Activated T-cell treated with anti-CD3 and anti-CD28 coated beads for 24 hours (primary cell): ENCODE data around the gene RBM19.

Experiments used
- DNase-seq: peaks from one replicate; pipeline ENCODE4 v3.0.0-alpha.2; 2020; ENCODE audit warnings: low read depth

The RBM19 gene

DNA sequence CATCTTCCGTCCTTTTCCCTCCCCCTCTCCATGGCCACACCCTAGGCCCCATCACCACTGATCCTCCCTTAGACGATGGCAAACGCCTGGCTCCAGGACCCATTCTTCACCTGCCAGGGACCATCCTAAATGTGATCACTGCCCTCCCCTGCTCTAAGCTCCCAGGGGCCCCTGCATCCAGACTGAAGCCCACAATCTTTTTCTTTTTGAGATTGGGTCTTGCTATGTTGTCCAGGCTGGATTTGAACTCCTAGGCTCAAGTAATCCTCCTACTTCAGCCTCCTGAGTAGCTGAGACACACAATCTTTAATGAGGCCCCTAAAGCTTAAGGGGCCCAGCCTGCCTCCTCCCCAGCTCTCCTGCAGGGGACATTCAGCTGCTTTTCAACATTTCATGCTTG, 15.3 kb downstream of the RBM19 start:
- DNase-seq = no peak

DNA sequence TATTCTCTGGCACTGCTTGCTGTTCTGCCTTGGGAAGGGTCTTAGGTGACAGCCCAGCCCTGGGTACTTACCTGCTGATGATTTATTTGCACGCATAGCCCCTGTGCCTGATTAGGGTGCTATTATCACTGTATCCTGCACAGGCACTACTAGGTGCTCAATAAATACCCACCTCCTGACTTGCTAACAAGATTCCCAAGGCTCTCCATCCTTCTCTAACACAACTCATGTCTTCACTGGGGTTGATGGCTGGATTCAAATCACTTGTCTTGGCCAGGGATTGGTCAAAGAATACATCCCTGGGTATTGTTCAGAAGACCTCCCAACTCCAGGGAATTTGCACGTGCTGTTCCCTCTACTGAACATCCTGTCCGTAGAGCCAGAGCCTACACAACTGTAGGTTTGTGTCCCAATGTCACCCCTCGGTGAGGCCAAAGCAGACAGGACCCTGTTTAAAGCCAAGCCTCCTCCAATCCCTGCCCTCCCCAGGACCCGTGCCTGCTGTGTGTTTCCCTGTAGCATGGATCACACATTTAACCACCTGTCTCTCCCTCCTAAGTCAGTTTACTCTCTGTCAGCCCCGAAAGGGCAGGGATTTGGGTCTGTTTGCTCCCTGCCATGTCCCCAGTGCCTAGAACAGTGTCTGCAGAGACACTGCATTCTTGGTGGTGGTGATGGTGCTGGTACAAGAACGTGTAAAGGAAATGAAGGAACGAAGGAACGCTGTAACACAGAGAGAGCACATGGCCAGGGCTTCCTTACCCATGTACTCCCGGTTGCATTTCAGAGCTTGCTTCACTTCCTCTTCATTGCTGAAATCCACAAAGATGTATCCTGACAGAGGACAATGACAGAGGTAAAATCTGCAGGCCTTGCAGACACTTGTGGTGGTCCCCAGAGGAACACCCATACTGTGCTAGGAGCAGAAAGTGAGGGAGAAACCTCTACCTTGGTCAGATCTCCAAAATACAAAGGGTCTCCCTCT, 16.5 kb downstream of the RBM19 start:
- DNase-seq = no peak

DNA sequence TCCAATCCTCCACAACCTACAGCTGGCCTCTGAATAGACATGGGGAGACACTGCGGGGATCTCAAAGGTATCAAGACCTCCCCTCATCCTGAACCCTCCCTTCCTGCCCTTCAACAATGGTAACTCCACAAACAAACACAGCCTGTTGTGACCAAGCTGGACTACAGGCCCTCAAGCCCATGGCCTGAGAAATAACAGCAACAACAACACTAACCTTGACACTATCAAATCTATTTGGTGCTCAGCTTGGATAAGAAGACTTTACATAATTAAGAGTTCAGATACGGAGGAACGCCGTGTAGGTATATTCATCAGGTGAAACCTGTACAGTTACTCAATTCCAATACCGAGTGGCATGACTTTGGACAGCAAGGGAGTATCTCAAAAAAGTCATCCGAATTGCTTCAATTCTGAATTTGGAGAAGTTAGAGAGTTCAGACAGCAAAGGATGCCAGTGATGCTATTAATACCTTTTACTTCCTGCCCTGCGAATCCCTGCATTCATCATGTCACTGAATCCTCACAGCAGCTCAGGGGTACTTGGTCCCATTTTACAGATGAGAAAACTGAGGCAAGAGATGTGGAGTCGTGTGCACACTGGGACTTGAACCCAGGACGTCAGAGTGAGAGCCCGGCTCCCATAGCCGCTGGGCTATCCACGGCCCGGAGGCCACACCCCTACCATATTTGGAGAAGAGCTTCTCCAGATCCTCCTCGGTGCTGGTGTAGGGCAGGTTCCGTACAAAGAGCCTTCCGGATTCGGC, 17.8 kb downstream of the RBM19 start:
- DNase-seq = no peak

DNA sequence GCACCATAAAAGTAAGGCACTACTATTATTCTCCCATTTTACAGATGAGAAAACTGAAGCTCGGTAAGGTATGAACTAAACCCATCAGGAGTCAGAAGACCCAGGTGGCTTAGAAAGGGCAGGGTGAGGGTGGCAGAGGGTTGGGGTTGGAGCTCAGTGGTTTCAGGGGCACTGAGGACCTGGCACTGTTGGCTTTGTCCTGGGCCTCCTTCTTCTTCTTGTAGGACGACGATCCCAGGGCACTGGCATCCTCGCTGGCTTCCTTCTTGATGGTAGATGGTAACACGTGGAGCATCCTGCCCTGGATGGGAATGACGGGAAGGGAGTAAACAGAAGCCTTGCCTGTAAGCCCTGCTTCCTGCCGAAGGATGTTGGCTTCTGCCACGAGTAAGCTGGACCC, 19.9 kb downstream of the RBM19 start:
- no peak for DNase-seq

DNA sequence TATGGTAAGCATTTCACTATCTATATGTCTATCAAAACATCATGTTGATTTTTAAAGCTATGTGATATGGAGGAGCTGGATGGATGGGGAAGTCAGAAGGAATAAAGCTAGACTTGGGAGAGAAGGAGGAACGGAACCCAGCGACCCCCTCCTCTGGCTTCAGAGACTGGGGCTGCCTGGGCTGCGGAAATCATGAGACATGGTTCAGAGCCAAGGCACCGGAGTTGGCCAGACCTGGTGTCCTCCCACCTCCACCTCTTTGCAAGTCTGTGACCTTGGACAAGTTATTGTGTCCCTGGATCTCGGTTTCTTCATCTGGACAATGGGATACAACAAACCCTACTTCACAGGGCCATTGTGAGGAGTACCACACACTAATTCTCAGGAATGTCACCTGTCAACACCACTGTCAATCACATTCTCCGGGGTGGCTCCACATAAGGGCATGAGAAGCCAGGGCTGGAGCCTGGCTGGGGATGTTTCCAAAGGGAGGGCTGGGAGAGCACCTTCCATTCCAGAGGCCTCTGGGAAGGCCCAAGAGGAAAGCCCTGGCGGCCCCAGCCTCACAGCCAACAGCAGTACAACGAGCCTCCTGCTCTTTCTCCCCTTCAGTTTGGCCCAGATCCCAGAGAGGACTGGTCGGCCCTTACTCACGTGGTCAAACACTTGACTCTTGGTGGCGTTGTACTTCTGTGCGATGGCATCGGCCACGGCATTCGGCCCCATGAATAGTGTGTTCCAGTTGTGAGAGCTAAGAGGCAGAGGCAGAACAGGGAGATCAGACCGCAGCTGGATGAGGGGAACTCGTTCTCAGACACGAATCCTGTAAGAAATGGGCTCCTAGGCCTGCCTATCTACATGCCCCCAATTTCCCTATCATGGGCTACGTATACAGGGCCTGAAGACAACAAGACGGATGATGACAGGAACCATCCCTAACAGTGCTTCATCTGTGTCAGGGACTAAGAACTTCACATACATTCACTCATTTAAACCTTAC, 20.7 kb downstream of the RBM19 start:
- DNase-seq = no peak

DNA sequence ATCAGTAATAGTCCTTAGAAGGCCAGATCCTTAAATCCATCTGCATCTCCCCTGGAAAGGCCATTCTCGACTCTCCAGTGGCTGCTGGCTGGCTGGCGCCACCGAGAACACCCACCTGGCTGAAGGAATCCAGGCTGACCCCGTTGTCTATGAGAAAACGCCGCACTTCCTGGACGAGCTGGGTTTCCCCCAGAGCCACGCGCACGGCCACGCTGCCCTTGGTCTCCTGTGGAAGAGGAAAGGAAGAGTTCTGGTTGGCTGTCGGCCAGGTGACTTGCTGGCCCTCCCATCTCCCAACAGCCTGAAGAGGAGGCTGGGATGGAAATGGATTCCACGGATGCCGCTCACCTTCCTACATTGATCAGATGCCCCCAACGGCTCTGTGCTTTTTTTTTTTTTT, 23.9 kb downstream of the RBM19 start:
- no peak for DNase-seq

DNA sequence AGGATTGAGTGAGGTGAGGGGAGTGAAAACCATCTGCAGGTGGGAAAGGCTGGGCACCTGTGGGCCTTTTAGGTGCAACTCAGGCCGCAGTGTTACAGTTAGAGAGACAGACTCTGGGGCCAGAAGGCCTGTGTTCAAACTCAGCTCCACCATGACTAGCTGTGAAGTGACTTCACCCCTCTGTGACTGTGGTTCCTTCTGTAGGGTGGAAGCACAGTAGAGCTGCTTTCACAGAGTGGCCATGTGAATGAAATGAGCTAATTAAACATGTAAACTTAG, 25.0 kb downstream of the RBM19 start:
- DNase-seq = no peak

DNA sequence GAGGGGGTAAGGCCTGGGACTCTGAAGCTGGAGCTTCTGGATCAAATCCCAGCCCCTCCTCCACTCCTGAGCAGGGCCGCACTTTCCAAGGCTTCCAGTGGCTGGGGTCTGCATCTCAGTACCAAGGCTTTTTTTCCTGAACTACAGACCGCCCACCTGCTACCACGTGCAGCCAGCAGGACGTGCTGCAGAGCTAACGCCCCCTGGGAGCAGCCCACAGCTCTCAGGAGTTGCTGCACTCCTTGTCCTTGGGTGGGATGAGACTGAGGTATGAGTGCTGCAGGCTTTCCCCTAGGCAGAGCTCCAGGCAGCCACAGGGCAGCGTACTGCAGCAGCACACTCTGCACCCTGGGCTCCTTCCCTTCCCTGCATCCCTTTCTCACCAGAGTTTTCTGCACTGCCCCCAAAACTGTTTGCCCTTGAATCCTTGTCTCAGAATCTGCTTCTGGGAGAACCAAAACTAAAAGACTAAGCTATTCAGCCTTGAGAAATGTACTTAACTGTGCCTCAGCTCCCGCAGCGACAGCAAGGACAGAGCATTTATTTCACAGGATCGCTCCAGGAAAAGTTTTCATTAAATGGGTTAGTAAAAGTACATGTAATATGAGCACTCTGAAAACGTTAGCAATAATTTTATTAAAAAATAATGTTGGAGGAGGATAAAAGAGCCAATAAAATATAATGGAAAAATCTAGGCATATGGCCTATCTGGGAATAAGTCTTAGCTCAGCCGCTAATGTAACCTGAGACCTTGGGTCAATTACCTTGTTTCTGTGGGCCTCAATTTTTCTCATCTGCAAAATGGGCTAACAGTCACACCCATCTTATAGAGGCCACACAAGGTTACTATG, 25.5 kb downstream of the RBM19 start:
- DNase-seq = no peak

DNA sequence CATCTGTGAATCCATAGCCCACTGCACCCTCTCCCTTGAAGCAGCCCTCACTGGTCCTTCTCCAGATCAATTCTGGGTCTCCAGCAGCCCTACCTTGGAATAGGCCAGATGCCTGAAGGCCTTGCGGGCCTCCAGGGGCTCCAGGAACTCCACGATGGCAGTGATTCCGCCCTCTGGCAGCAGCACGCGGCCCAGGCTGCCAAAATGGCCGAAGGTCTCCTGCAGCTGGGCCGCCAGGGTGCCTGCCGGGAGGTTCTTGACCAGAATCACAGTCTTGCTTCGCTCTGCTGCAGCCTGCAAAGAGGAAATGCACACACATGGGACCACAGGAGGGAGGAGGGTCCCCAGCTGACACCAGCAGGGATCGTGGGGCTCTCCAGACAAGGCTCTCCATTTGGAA, 26.3 kb downstream of the RBM19 start:
- DNase-seq = no peak

DNA sequence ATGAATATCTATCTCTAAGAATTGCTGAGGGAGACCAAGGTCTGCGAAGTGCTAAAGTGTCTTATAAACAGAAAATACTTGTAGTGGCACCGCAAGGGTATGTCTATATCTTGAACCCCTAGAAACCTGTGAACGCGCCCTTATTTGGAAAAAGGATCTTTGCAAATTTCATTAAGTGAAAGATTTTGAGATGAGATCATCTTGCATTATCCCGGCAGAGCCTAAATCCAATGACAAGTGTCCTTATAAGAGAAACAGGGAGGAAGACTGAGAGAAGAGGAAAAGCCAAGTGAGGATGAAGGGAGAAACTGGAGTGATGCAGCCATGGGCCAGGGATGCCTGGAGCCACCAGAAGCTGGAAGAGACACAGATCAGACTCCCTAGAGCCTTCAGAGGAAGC, 27.7 kb downstream of the RBM19 start:
- no peak for DNase-seq

DNA sequence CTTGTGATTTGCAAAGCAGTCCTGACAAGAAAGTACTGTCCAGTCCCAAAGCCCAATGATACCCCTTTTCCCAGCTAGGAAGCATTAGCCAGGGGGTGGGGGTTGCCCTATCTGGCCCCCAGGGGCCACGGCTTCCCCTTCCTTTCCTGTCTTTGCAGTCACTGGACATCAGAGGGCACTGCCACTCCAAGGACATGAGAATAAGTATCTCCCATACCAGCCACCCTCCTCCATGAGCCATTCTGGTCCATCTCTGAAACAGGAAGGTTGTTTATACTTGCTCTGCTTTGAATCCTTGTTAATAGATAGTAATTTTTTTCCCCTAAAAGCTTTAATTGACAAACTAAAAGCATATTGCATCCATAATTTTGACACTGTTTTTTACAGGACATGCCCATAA, 29.7 kb downstream of the RBM19 start:
- no peak for DNase-seq

DNA sequence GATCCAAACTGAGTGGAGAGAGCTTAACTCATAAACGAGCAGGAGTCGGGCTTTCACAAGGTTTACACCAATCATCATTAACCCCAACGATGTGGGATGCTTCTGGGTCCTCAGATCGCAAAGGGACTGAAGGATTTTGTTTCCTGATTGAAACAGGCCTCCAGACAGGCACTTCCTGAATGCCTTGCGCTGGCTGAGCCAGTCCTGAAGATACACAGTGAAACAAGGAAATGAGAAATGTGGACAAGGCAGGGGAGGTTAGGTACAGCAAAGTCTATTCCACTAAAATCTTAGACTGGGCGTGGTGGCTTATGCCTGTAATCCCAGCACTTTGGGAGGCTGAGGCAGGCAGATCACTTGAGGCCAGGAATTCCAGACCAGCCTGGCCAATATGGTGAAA, 30.7 kb downstream of the RBM19 start:
- no peak for DNase-seq

DNA sequence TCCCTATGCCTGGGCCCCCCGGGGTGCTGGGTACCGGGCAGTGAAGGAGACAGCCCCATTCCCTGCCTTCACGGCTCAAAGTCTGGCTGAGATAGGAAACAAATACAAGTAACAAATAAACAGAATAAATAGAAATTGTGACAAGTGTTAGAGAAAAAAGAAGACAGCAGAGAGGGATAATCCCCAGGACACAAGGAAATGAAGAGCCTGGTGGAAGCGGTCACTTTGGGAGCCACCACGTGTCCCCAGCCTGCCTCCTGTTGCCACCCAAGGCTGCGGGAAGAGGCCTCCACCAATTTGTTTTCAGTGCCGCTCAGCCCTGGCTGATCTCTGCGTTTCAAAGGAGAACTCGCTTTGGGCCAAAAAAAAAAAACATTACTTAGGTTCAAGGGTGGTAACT, 31.2 kb downstream of the RBM19 start:
- DNase-seq = no peak

DNA sequence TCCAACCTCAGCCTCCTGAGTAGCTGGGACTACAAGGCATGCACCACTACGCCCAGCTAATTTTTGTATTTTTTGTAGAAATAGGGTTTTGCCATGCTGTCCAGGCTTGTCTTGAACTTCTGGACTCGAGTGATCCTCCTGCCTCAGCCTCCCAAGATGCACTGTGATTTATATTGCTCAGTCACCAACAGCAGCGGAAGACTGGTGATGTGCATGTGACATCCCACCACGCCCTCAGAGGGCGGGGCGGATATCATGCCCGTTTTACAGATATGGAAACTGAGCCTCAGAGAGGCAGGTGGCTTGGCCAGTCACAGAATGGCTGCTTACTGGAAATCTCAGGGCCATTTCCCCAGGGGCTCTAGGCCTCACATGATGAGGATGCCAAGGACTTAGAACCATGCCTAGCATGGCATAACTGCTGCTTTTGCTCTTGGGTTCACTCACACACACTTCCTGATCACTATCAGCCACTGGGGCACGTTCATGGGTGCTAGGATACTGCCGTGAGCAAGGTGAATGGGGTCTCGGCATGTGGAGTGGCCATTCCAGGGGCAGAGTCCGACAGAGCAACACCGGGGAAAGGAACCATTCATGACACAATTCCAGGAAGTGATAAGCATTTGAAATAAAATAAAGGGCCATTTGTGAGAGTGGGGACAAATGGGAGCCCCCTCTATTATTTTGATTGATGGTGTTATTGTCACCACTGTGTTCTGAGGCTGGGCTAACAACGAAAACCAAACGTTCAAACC, 31.9 kb downstream of the RBM19 start:
- no peak for DNase-seq

DNA sequence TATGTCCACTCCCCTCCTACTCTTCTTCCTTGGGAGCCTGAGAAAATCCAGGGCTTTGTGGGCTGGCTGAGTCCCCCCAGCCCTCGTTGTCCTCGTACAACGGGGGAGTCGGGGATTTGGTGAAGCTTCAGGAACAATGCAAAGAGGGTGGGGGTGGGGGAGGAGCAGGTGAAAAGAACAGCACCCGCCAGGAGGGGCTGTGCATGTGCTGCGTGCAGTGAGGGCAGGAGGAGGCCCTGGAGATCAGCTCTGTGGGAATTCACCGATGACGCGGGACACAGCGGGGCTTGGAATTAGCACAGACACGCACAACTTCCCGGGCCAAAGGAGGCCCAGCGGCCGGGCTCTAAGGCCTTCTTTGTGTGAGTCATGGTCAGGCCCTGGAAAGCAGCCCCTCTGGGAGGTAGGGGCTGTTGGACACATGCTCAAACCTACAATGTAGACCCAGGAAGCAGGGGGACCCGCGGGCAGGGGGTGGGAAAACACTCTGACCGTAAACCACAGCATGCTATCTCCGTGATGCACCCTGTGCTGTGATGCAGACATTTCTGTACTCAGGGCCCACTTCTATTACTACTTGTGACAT, 32.8 kb downstream of the RBM19 start:
- no peak for DNase-seq

DNA sequence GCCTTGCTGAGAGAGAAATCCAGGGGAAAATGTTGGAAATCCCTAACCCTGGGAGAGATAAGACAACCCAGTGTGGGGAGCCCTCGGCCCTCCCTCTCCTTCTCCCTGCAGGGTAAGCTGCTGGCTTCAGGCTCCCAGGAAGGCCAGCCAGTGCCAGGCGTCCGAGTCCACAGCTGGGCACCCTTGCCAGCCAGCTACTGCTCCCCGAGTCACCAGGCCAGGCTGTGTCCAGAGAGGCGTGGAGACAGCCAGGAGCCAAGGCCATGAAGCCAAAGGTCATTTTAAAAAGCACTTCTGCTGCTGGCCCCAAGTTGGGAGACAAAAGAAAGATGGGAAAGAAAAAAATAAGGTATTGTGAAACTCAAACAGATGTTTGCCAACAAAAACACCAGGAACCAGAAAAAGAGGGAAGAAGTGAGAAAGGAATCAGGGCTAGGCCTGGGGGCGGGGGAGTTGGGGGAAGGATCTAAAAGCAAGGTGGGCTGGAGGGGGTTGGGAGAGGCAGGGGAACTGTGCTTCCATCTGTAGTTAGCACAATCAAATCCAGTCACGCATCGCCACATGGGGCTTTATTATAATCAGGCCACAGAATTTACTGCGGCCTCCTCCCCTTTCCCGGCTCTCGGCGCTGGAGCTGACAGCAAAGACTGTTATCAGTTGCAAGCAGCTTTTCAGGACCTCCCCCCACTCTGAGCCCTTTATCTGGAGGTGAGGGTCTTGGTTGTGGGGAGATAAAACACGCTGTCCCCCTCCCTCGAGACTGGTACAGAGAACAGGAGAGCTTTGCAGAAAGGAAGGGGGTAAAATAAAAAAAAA, 33.5 kb downstream of the RBM19 start:
- no peak for DNase-seq

DNA sequence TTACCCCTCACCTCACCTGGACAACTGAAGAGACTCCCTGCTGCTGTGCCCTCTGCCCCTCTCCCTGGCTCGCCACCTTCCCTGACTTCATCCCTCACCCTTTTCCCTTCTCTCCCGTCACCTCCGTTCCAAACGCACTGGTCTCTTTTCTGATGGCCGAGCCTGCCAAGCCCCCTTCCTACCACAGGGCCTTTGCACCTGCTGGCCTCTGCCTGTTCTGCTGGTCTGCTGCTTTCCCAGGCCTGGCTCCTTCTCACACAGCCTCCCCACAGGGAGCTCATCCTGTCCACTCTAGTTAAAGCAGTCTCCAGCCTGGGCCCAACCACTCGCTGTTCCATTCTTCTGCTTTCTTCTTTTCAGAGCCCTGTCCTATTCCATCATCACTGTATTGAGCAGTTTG, 34.6 kb downstream of the RBM19 start:
- DNase-seq = no peak

DNA sequence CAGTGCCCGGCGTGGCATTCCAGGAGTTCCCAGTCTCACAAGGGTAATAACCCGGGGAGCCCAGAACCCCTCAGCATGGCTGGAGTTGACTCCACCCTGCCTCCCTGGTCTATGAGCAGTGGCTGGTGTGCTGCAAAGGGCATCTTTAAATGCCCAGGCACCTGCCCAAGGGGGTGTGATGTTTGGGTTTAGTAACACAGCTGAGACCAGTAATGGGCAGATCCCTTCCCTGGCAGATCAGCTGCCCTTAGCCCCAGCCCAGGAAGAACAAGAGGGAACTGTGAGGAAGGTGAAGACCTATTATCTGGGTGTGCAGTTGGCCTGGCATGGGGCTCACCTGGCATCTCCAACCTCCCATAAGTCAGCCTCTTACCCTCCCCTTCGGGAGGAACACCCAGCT, 35.9 kb downstream of the RBM19 start:
- no peak for DNase-seq

DNA sequence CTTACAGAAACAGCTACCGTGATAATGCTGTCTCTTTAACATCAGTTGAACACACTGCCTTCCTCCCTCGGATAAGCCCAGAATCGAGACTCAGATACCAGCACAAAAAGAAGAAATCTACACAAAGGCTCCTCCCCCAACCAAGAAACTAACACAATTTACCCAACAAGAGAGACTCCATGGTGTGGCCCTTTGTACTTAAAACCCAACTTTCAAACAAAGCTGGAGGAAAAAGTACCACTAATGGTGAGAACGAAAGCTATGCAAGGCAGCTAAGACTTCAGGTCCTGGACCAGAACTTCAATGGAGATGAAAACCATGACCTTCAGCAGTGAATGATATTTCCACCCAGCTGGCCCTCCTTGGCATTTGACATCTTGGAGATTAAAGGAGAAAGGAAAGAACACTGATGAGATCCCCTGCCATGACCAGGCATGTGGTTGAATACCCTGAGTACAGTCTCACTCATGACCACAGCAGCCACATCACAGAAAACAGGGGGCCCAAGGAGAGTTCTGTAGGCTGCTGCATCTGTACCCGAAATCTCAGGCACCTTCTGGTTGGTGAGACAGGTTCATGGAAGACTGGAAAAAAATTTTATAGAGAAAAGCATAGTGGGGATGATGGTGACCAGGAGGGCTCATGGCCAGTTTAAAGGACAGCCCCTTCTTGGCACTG, 36.7 kb downstream of the RBM19 start:
- DNase-seq = no peak
